ENCODE measurements around the gene MZB1. TPM values are rescaled to one million over a fixed set of nuclear protein-coding genes. Genes with fewer than 3 reads are reported as not detected.

The MZB1 gene
- total RNA-seq, 6 experiments from 2014 or later: 0.37 to 5.1 (median 1.1) TPM

DNA sequence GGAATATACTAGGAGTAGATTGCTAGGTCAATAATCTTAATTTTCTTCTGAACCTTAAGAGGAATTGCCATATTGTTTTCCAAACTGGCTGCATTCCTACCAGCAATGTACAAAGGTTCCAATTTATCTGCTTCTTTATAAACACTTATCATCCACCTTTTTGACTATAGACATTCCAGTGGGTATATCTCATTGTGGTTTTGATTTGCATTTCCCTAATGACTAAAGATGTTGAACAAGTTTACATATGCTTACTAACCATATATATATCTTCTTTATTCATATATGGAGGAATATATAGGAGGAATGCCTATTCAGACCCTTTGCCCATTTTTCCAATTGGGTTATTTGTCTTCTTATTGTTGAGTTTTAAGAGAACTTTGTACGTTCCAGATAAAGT is 42.0 kb upstream of the MZB1 start:
- Histone ChIP-seq H3K36me3 (no peaks in the 10 kb centered on the region), H3K27ac (no peak overlapping the region), H3K4me1 (no peaks in the 10 kb centered on the region), H3K9me3 (no peaks in the 10 kb centered on the region), H3K27me3 (no peaks in the 10 kb centered on the region), H3K4me3 (no peak overlapping the region)
- DNase-seq (no peak), ATAC-seq (no peak)
- WGBS (ENCODE audit: insufficient coverage, low coverage, low lambda C conversion rate, missing lambda C conversion rate): 91% methylated on average over 1 of the region's 1 CpG
- TF ChIP-seq, protein P1, sequence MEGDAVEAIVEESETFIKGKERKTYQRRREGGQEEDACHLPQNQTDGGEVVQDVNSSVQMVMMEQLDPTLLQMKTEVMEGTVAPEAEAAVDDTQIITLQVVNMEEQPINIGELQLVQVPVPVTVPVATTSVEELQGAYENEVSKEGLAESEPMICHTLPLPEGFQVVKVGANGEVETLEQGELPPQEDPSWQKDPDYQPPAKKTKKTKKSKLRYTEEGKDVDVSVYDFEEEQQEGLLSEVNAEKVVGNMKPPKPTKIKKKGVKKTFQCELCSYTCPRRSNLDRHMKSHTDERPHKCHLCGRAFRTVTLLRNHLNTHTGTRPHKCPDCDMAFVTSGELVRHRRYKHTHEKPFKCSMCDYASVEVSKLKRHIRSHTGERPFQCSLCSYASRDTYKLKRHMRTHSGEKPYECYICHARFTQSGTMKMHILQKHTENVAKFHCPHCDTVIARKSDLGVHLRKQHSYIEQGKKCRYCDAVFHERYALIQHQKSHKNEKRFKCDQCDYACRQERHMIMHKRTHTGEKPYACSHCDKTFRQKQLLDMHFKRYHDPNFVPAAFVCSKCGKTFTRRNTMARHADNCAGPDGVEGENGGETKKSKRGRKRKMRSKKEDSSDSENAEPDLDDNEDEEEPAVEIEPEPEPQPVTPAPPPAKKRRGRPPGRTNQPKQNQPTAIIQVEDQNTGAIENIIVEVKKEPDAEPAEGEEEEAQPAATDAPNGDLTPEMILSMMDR (IDR thresholded peaks at IDR 0.05): no peak
- TF ChIP-seq POLR2A (IDR thresholded peaks at IDR 0.05): no peak
- intact Hi-C loops (cut with DNase I): no loop called here

DNA sequence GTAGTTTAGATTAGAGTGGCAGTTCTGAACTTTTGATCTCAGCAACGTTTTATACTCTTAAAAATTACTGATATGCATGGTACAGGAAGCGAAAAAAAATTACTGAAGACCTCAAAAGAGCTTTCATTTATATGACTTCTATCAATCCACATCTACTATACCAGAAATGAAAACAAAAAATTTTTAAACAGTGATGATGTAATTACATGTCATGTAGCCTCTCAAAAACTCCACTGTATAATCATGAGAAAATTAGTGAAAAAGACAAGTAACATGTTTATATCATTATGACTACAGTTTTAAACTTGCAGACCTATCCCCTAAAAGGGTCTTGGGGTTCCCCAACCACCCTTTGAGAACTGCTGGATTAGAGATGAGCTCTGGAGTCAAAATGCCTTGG is 40.3 kb upstream of the MZB1 start:
- intact Hi-C loops (cut with DNase I): no loop called here
- WGBS (ENCODE audit: insufficient coverage, low coverage, low lambda C conversion rate, missing lambda C conversion rate): 79% methylated on average over 2 of the region's 2 CpGs
- TF ChIP-seq, protein P1 (IDR thresholded peaks at IDR 0.05): no peak
- TF ChIP-seq POLR2A (IDR thresholded peaks at IDR 0.05): no peak
- no peaks in the 10 kb centered on the region for H3K36me3 ChIP-seq
- no peaks in the 10 kb centered on the region for H3K4me1 ChIP-seq
- no peak overlapping the region for H3K4me3 ChIP-seq
- no peaks in the 10 kb centered on the region for H3K9me3 ChIP-seq
- ATAC-seq: no peak
- no peaks in the 10 kb centered on the region for H3K27me3 ChIP-seq
- no peak overlapping the region for H3K27ac ChIP-seq
- DNase-seq: no peak

DNA sequence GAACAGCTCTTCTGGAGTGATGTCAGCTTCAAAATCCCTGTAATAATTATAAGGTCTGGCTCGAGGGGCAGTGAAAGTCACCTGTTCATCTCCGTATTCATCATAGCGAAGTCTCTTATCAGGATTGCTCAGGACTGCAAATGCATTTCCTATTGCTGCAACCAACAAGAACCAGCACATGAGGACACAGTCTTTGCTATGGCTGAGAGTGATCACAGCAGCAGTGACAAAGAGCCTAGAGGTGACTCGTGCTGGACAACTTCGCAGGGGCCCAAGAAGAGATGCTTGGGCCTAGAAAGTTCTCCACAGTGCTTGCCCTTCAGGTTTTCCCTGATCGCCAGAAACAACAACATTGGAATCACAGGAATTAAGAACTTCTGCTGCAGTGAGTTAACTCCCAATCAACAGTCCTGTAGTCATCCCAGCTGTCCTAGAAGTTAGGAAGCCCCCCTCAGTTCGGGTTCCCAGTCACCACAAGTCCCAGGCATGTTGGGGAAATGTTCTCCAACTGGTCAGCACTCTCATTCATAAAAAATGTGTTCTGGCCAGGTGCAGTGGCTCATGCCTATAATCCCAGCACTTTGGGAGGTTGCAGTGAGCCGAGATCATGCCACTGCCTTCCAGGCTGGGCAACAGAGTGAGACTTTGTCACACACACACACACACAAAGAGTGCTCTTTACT is 36.6 kb upstream of the MZB1 start:
- intact Hi-C loops (cut with DNase I): loop anchor here in 1 of 2 donors (5.0 kb wide), 1 partner anchor 86 kb away; no protein-coding TSS in a partner anchor
- H3K9me3 ChIP-seq: no peaks in the 10 kb centered on the region
- no peaks in the 10 kb centered on the region for H3K27me3 ChIP-seq
- ATAC-seq (no peak), DNase-seq (no peak)
- 61% methylated on average over 6 of the region's 8 CpGs for WGBS (ENCODE audit: insufficient coverage, low coverage, low lambda C conversion rate, missing lambda C conversion rate)
- no peak overlapping the region for H3K27ac ChIP-seq
- no peak overlapping the region for H3K4me3 ChIP-seq
- H3K36me3 ChIP-seq: no peaks in the 10 kb centered on the region
- no peaks in the 10 kb centered on the region for H3K4me1 ChIP-seq
- no peak for TF ChIP-seq POLR2A (IDR thresholded peaks at IDR 0.05)
- TF ChIP-seq, protein P1 (IDR thresholded peaks at IDR 0.05): no peak

DNA sequence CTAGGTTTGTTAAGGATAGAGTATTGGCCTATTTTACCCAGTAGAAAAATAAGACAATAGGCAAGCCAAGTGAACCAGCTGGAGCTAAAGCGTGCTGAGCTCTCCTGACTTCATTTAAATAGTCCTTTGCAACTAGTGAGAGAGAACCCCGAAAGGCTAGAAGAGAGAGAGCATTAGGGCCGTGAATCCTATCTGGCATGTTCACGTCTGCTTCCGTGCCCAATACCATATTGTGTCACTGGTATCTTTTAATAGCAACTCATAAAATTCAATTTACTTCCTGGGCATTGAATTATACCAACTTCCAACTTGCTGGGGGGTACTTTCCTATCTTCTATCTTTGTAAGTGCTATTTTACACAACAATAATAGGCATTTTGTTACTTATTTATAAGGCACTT is 35.8 kb upstream of the MZB1 start:
- intact Hi-C loops (cut with DNase I): loop anchor here in 1 of 2 donors (5.0 kb wide), 1 partner anchor 87 kb away; no protein-coding TSS in a partner anchor
- DNase-seq: no peak
- no peaks in the 10 kb centered on the region for H3K27me3 ChIP-seq
- H3K9me3 ChIP-seq: no peaks in the 10 kb centered on the region
- no peak for ATAC-seq
- 68% methylated on average over 3 of the region's 5 CpGs for WGBS (ENCODE audit: insufficient coverage, low coverage, low lambda C conversion rate, missing lambda C conversion rate)
- H3K27ac ChIP-seq: no peak overlapping the region
- no peaks in the 10 kb centered on the region for H3K36me3 ChIP-seq
- no peaks in the 10 kb centered on the region for H3K4me1 ChIP-seq
- no peak overlapping the region for H3K4me3 ChIP-seq
- TF ChIP-seq, protein P1 (IDR thresholded peaks at IDR 0.05): no peak
- TF ChIP-seq POLR2A (IDR thresholded peaks at IDR 0.05): no peak

Data from right lobe of liver (tissue), 6 donors.